ENCODE results near the gene VIPR2. TPM values are rescaled to one million over a fixed set of nuclear protein-coding genes. Genes with fewer than 3 reads are reported as not detected.
"Not testable (repeated sequence)": the region's sequence is repeated elsewhere in the genome, so short reads cannot be mapped to it uniquely, and the experiment has no call there.

The VIPR2 gene
- total RNA-seq, 1 donor from 2014 or later, result 15.2 TPM

DNA sequence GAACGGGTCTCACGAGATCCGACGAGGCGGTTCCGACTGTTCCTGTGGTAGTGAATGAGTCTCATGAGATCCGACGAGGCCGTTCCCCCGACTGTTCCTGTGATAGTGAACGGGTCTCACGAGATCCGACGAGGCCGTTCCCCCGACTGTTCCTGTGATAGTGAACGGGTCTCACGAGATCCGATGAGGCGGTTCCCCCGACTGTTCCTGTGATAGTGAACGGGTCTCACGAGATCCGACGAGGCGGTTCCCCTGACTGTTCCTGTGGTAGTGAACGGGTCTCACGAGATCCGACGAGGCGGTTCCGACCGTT lies 43.6 kb downstream of the VIPR2 start:
- intact Hi-C loops (cut with DNase I); ATAC-seq (ENCODE audit: poor library complexity): not testable (repeated sequence)
- peak; percentile 33 for DNase-seq

GRCh38 chr7:159100281-159101082 lies 44.2 kb downstream of the VIPR2 start:
- ATAC-seq (ENCODE audit: poor library complexity); intact Hi-C loops (cut with DNase I): not testable (repeated sequence)
- peak; percentile 37 for DNase-seq

GRCh38 chr7:159099711-159100231 lies 44.9 kb downstream of the VIPR2 start:
- ATAC-seq (ENCODE audit: poor library complexity) (no peak), DNase-seq (peak; percentile 41)
- intact Hi-C loops (cut with DNase I), result no loop called here

GRCh38 chr7:159098811-159099655 lies 45.6 kb downstream of the VIPR2 start:
- ATAC-seq (ENCODE audit: poor library complexity), result peak; percentile 13
- DNase-seq, result peak; percentile 64
- intact Hi-C loops (cut with DNase I), result no loop called here

GRCh38 chr7:159098424-159098786 lies 46.3 kb downstream of the VIPR2 start:
- ATAC-seq (ENCODE audit: poor library complexity) (no peak), DNase-seq (peak; percentile 24)
- intact Hi-C loops (cut with DNase I), result no loop called here

- ATAC-seq (ENCODE audit: poor library complexity) (peak; percentile 61), DNase-seq (peak; percentile 66)
- intact Hi-C loops (cut with DNase I), result no loop called here
Observed at GRCh38 chr7:159097661-159098423, 46.8 kb downstream of the VIPR2 start.

- ATAC-seq (ENCODE audit: poor library complexity) (peak; percentile 82), DNase-seq (peak; percentile 69)
- intact Hi-C loops (cut with DNase I), result no loop called here
Observed at GRCh38 chr7:159096736-159097581, 47.7 kb downstream of the VIPR2 start.

GRCh38 chr7:159095979-159096411 lies 48.7 kb downstream of the VIPR2 start:
- intact Hi-C loops (cut with DNase I), result no loop called here
- ATAC-seq (ENCODE audit: poor library complexity) (peak; percentile 6), DNase-seq (peak; percentile 48)

- peak; percentile 21 for ATAC-seq (ENCODE audit: poor library complexity)
- DNase-seq, result peak; percentile 42
- intact Hi-C loops (cut with DNase I), result no loop called here
Observed at GRCh38 chr7:159094919-159095915, 49.5 kb downstream of the VIPR2 start.

DNA sequence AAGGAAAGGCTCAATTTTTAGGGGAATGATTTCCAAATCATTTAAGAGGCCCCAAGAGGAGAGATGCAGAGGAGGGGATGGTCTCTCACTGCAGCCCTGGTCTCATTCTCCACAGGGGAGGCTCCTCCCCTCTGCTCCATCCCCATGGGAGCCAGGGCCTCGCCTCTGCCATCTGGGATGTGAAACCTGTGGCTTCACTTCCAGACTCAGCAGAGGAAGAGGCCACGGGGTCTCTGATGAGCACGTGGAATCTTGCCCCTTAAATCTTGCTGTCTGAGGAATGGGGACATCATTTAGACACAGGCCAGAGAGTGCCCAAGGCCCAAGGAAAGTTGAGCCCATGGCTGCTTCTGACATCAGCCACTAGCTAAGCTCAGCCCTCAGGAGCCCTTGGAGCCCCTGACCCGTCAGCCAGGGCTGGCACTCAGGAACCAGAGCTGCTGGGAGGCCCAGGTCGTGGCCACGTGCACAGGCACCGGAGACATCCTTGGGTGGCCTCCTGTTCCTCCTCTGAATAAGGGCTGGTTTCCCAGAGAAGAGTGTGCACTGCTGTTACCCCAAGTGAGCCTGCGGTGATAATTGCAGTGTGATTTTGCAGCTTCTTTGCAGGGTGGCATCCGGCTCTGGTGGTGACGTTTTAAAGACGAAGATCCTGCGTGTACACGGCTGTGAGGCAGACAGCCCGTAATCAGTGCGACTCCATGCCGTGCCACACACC lies 50.5 kb downstream of the VIPR2 start:
- intact Hi-C loops (cut with DNase I), result no loop called here
- DNase-seq (peak; percentile 41), ATAC-seq (ENCODE audit: poor library complexity) (no peak)

GRCh38 chr7:159093351-159093971 lies 51.2 kb downstream of the VIPR2 start:
- intact Hi-C loops (cut with DNase I), result no loop called here
- DNase-seq, result peak; percentile 44
- no peak for ATAC-seq (ENCODE audit: poor library complexity)

DNA sequence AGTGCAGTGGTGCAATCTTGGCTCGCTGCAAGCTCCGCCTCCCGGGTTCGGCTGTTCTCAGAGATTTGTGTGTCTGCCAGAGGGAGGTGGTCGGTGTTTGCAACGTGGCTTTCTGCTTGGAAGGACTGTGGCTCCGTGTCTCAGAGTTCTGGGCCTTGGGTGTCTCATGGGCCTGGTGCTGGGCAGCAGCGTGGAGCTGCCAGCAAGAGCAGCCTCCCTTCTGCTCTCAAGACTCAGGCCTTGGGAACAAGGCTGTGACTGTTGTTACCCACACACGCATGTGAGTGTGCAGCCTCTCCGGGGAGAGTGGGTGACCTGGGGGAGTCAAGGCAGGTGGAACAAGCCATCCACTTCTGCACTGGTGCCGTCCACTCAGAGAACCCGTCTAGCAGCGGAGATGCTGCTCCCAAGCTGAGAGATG lies 52.0 kb downstream of the VIPR2 start:
- ATAC-seq (ENCODE audit: poor library complexity) (no peak), DNase-seq (peak; percentile 43)
- intact Hi-C loops (cut with DNase I), result no loop called here

DNA sequence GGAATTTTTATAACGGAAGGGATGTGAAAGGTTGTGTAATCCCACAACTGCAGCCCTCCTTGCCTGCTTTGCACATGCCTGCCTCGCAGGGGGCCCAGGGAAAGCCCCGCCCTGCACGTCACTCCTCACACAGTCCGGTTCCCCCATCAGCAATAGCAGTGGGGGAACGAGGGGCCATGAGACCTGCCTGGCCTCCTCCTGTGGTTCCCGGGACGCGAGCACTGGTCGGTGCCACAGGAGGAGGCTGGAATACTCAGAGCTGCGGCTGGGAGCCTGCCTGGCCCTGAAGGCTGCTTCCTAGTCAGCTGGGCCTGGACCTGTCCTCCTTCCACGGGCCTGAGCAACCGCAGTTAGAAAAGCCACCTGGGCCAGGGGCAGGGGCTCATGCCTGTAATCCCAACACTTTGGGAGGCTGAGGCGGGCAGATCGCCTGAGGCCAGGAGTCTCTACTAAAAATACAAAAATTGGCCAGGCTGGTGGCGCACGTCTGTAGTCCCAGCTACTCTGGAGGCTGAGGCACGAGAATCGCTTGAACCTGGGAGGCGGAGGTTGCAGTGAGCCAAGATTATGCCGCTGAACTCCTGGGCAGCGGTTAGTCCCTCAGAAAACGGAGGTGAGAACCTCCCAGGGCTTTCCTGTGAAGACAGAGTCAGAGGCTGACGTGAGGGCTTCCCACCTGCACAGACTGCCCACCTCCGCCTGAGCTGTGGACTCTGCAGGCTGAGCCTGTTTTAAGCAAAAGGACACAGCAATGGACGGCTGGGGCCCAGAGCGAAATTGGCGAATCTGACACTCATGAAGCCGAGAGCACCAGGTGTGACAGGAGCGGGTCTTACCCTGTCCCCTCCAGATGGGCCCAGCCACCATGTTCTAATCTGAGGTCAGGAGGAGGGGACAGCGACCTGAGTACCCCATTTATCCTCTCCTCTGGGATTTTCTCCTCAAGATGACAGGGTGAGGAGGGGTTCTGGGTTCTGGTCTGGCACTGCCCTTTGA lies 52.9 kb downstream of the VIPR2 start:
- ATAC-seq (ENCODE audit: poor library complexity) (no peak), DNase-seq (peak; percentile 40)
- intact Hi-C loops (cut with DNase I), result no loop called here

DNA sequence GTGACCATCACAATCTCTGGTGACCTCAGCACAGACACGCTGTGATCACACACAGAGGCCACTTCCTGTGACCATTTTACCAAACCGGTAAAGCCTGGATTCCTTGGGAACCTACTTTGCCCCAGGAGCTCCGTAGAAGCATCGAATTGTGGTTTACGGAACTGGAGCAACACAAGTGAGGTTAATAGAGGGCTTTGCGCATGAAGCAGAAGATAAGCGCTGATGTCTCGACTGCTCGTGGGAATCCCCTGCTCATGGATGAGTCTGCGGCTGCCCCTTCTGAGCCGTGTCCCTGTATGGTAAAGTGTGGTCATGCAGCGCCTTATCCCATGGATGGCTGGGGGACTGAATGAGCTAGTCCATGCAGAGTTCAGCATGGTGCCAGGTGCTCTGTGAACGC lies 53.6 kb downstream of the VIPR2 start:
- DNase-seq (peak; percentile 11), ATAC-seq (ENCODE audit: poor library complexity) (no peak)
- intact Hi-C loops (cut with DNase I), result no loop called here
